Endothelial cell of umbilical vein (primary cell): ENCODE measurements around the gene MTERF4. TPM values are rescaled to one million over a fixed set of nuclear protein-coding genes. Genes with fewer than 3 reads are reported as not detected.

Experiments used
- BruUV-seq: library from RNA; stranded (reverse); fragments of 400-500 nt; replicated peaks from 2 replicates; lab custom pipeline; 2021; lab: Mats Ljungman, UMichigan
- CTCF ChIA-PET: fragments of 300-600, 350-600 bp; sonication (Branson Sonifier 250); formaldehyde crosslinking; loops from one replicate; lab custom pipeline; 2021; ENCODE audit warnings: antibody characterized with exemption, inconsistent platforms; lab: Charles Lee
- POLR2A ChIA-PET: fragments of 300-600, 350-600 bp; sonication (Branson Sonifier 250); formaldehyde crosslinking; loops from one replicate; lab custom pipeline; 2021; ENCODE audit warnings: antibody characterized with exemption, inconsistent platforms; lab: Charles Lee
- DNase-seq: peaks from one replicate; pipeline ENCODE4 v3.0.0-alpha.2; 2011; ENCODE audit warnings: low read depth, low spot score
- FAIRE-seq: peaks from 2 replicates; lab custom pipeline; 2011; peaks lifted over from hg19 to GRCh38; lab: Jason Lieb, UNC
- H2AFZ ChIP-seq: 2 replicates; pipeline ENCODE4 v1.6.0; 2012; ENCODE audit warnings: low read depth, low read length, control low read depth, inconsistent platforms
- H3K27ac ChIP-seq: 2 replicates; pipeline ENCODE4 v1.5.1; 2011; ENCODE audit warnings: low read depth, mild to moderate bottlenecking, control low read depth, low read length, moderate library complexity; ENCODE audit not compliant: insufficient read depth
- H3K27me3 ChIP-seq, 2 experiments: 2 replicates each; pipeline versions ENCODE4 v1.6.0 to v1.6.1; 2011; ENCODE audit warnings: low read length in 2 of 2, mixed read lengths in 1 of 2; ENCODE audit not compliant: control insufficient read depth in 2 of 2, insufficient read depth in 2 of 2
- H3K36me3 ChIP-seq, 2 experiments: 2 replicates in 1 of 2; 3 replicates in 1 of 2; pipeline ENCODE4 v1.5.1; 2011; ENCODE audit warnings: low read length in 2 of 2, mild to moderate bottlenecking in 1 of 2, moderate library complexity in 1 of 2; ENCODE audit not compliant: control insufficient read depth in 2 of 2, insufficient read depth in 2 of 2; ENCODE audit errors: extremely low read depth in 1 of 2
- H3K4me1 ChIP-seq: 3 replicates; pipeline ENCODE4 v1.5.1; 2011; ENCODE audit warnings: mild to moderate bottlenecking, low read length; ENCODE audit not compliant: control insufficient read depth, insufficient read depth; ENCODE audit errors: extremely low read depth
- H3K4me2 ChIP-seq: 2 replicates; pipeline ENCODE4 v1.6.1; 2011; ENCODE audit warnings: low read length, control low read depth, mixed read lengths; ENCODE audit not compliant: insufficient read depth
- H3K4me3 ChIP-seq, 3 experiments: fragments of 200-600 bp in 1 of 3; sonication (generic), shearing (Covaris generic) in 1 of 3; replicated peaks in 1 of 3; 2 replicates each; pipeline ENCODE4 v1.5.1; 2011 to 2016; ENCODE audit warnings: control low read depth in 3 of 3, low read length in 3 of 3, mild to moderate bottlenecking in 2 of 3, inconsistent platforms in 1 of 3, low read depth in 1 of 3, moderate library complexity in 1 of 3; ENCODE audit not compliant: insufficient read depth in 1 of 3
- H3K79me2 ChIP-seq: 2 replicates; pipeline ENCODE4 v1.6.0; 2012; ENCODE audit warnings: low read length, inconsistent platforms; ENCODE audit not compliant: control insufficient read depth, insufficient read depth
- H3K9ac ChIP-seq: replicated peaks from 2 replicates; pipeline ENCODE3; 2011; ENCODE audit warnings: low read length, control low read depth; ENCODE audit not compliant: insufficient read depth; ENCODE audit errors: extremely low read depth
- H3K9me1 ChIP-seq: replicated peaks from 3 replicates; pipeline ENCODE4 v1.6.0; 2011; ENCODE audit warnings: mild to moderate bottlenecking, low read length; ENCODE audit not compliant: control insufficient read depth, insufficient read depth; ENCODE audit errors: extremely low read depth
- H3K9me3 ChIP-seq: replicated peaks from 2 replicates; pipeline ENCODE4 v1.5.1; 2012; ENCODE audit warnings: low read length, inconsistent platforms; ENCODE audit not compliant: control insufficient read depth, insufficient read depth
- H4K20me1 ChIP-seq: replicated peaks from 2 replicates; pipeline ENCODE3; 2011; ENCODE audit warnings: mild to moderate bottlenecking, low read length; ENCODE audit not compliant: control insufficient read depth, insufficient read depth; ENCODE audit errors: extremely low read depth
- CTCF ChIP-seq, 2 donors: IDR thresholded peaks; 1 replicate in 1 of 2; 2 replicates in 1 of 2; pipeline ENCODE4 v1.5.1; 2011; ENCODE audit warnings: low read length in 2 of 2, mild to moderate bottlenecking in 2 of 2, moderate library complexity in 2 of 2, control low read depth in 1 of 2, inconsistent platforms in 1 of 2, low read depth in 1 of 2; ENCODE audit not compliant: insufficient read depth in 1 of 2; ENCODE audit errors: extremely low read depth in 1 of 2
- EZH2 ChIP-seq: IDR thresholded peaks from 2 replicates; pipeline ENCODE4 v1.6.1; 2012; ENCODE audit warnings: borderline replicate concordance, low read depth, mild to moderate bottlenecking, moderate library complexity, low read length, inconsistent platforms; ENCODE audit not compliant: severe bottlenecking
- POLR2AphosphoS5 ChIP-seq: IDR thresholded peaks from 2 replicates; pipeline ENCODE4 v1.6.1; 2012; ENCODE audit warnings: low read depth, mild to moderate bottlenecking, control low read depth, low read length, moderate library complexity; ENCODE audit not compliant: insufficient read depth
- dilution Hi-C: fragments of 300-500 bp; cut with MboI; formaldehyde crosslinking; loops from one replicate; pipeline ENCODE4 v1.15.0; 2019; ENCODE audit warnings: low sequenced_read_pairs; ENCODE audit not compliant: extremely low pct_ligation_motif_present
- intact Hi-C: fragments of 100-400 bp; cut with micrococcal nuclease; formaldehyde crosslinking; loops from one replicate; pipeline ENCODE4 v1.10.0; 2022
- polyA plus RNA-seq, 4 experiments: library from polyadenylated mRNA; depleted of rRNA in 3 of 4; stranded (reverse) in 3 of 4; unstranded in 1 of 4; fragments of >200 nt; gene quantifications; 2 replicates each; pipeline versions ENCODE4 v1.2.1 to v1.2.3, GENCODE V29; 2011 to 2012; ENCODE audit warnings: missing spikeins in 1 of 4
- total RNA-seq: library from RNA; stranded (reverse); gene quantifications from 2 replicates; pipeline ENCODE4 v1.2.3, GENCODE V29; 2021

MTERF4 gene
- total and polyA plus RNA-seq, 2 donors (not counting 3 experiments of a cell fraction or from before 2014, with no cell fraction given), result 14.7 to 27.3 TPM

- FAIRE-seq (no peak), DNase-seq (no peak)
- no peak overlapping the region for H3K4me2 ChIP-seq
- H3K4me3 ChIP-seq, result no peak overlapping the region
- peaks cover 5% of the 10 kb centered on the region for H3K4me1 ChIP-seq
- H3K9me3 ChIP-seq, result no peaks in the 10 kb centered on the region
- POLR2A ChIA-PET, result no interaction called here
- H2AFZ ChIP-seq, result no peak overlapping the region
- BruUV-seq, result no TSS peak
- H3K9me1 ChIP-seq, result no peaks in the 10 kb centered on the region
- H3K9ac ChIP-seq, result no peak overlapping the region
- H3K79me2 ChIP-seq, result no peaks in the 10 kb centered on the region
- peaks cover 7 to 15% of the 10 kb centered on the region in 2 experiments for H3K36me3 ChIP-seq
- intact Hi-C loops, result no loop called here
- H4K20me1 ChIP-seq, result no peaks in the 10 kb centered on the region
- H3K27me3 ChIP-seq, result no peaks in the 10 kb centered on the region
- CTCF ChIA-PET, result interaction anchor here (3.7 kb wide), 1 partner anchor 10 kb away, joined by 28 read pairs; no protein-coding TSS in a partner anchor
- H3K27ac ChIP-seq, result no peak overlapping the region
- no peak for TF ChIP-seq CTCF (IDR thresholded peaks at IDR 0.05; ENCODE audit: extremely low read depth in 1 of 2, insufficient read depth in 1 of 2, low read depth in 1 of 2, low read length in 2 of 2)
- TF ChIP-seq EZH2, result no peak
- no peak for TF ChIP-seq POLR2AphosphoS5
- dilution Hi-C loops, result no loop called here
Observed at GRCh38 chr2:241088376-241088775, 13.7 kb downstream of the MTERF4 start.
